Smooth muscle cell of bladder (primary cell): ENCODE data around the gene FCRL4. TPM values are rescaled to one million over a fixed set of nuclear protein-coding genes. Genes with fewer than 3 reads are reported as not detected.

Source experiments
- total RNA-seq: library from RNA; depleted of rRNA; stranded (reverse); fragments of >200 nt; gene quantifications from 2 replicates; pipeline ENCODE4 v1.2.3, GENCODE V29; 2014

FCRL4 gene
- total RNA-seq = not detected in 2 replicates

GRCh38 chr1:157597959-157598667 lies at the start of gene FCRL4:
Gene FCRL4, minus strand, starts transcription at chr1:157598085. Its CDS starts 141 bp downstream, at chr1:157597944.

GRCh38 chr1:157551694-157552693 lies 45.9 kb downstream of the FCRL4 start, which contains the start of gene FCRL5:
Gene FCRL5, minus strand, starts transcription at chr1:157552515. Its CDS starts 153 bp downstream, at chr1:157552362.

Other genes starting within 250 kb of the FCRL4 start
- not detected in 2 replicates for gene FCRL5, start 45.6 kb downstream of the FCRL4 start, total RNA-seq
- gene FCRL3, start 102.7 kb upstream of the FCRL4 start, total RNA-seq = not detected in 2 replicates
- not detected in 2 replicates for gene FCRL2, start 179.0 kb upstream of the FCRL4 start, total RNA-seq
- not detected in 2 replicates for gene FCRL1, start 222.0 kb upstream of the FCRL4 start, total RNA-seq
- gene CD5L, start 243.7 kb upstream of the FCRL4 start, total RNA-seq = not detected in 2 replicates